Caco-2 (cell line): ENCODE measurements around the gene DSE. TPM values are rescaled to one million over a fixed set of nuclear protein-coding genes. Genes with fewer than 3 reads are reported as not detected.

ENCODE experiments used
- BruUV-seq: library from RNA; stranded (reverse); fragments of 400-500 nt; replicated peaks from 2 replicates; lab custom pipeline; 2021; lab: Mats Ljungman, UMichigan
- CTCF ChIA-PET: fragments of 300-600 bp; sonication (Branson Sonifier 250); formaldehyde crosslinking; loops from one replicate; lab custom pipeline; 2022; ENCODE audit warnings: antibody characterized with exemption; lab: Charles Lee
- POLR2A ChIA-PET: fragments of 300-600 bp; sonication (Branson Sonifier 250); formaldehyde crosslinking; loops from one replicate; lab custom pipeline; 2022; ENCODE audit warnings: antibody characterized with exemption; lab: Charles Lee
- DNase-seq, 2 experiments: peaks; one replicate each; pipeline versions ENCODE4 v3.0.0 to v3.0.0-alpha.2; 2020 to 2022
- H3K27me3 ChIP-seq: replicated peaks from 2 replicates; pipeline ENCODE4 v1.6.0; 2011; ENCODE audit warnings: low read length; ENCODE audit not compliant: control insufficient read depth, insufficient read depth
- H3K36me3 ChIP-seq: 2 replicates; pipeline ENCODE4 v1.5.1; 2011; ENCODE audit warnings: low read length; ENCODE audit not compliant: control insufficient read depth, insufficient read depth
- H3K4me1 ChIP-seq: fragments of 250-450 bp; sonication (Bioruptor Pico); 2 replicates; pipeline ENCODE4 v1.5.1; 2020; ENCODE audit warnings: mild to moderate bottlenecking
- H3K4me3 ChIP-seq: 2 replicates; pipeline ENCODE4 v1.5.1; 2011; ENCODE audit warnings: low read depth, mild to moderate bottlenecking, control low read depth, low read length
- H3K9me3 ChIP-seq: fragments of 250-450 bp; sonication (Bioruptor Pico); 2 replicates; pipeline ENCODE4 v1.5.1; 2020; ENCODE audit warnings: mild to moderate bottlenecking, moderate library complexity
- H3K27ac Mint-ChIP-seq: one replicate; pipeline ENCODE4 v1.8.0; 2022; ENCODE audit warnings: mixed read lengths; ENCODE audit not compliant: unreplicated experiment
- H3K27me3 Mint-ChIP-seq: one replicate; pipeline ENCODE4 v1.8.0; 2022; ENCODE audit warnings: mixed read lengths; ENCODE audit not compliant: insufficient read depth, unreplicated experiment
- H3K36me3 Mint-ChIP-seq: one replicate; pipeline ENCODE4 v1.8.0; 2022; ENCODE audit warnings: mild to moderate bottlenecking, mixed read lengths; ENCODE audit not compliant: insufficient read depth, unreplicated experiment
- H3K4me1 Mint-ChIP-seq: one replicate; pipeline ENCODE4 v1.8.0; 2022; ENCODE audit warnings: low read depth, mixed read lengths; ENCODE audit not compliant: unreplicated experiment
- H3K4me3 Mint-ChIP-seq: one replicate; pipeline ENCODE4 v1.8.0; 2022; ENCODE audit warnings: mild to moderate bottlenecking, moderate library complexity, mixed read lengths; ENCODE audit not compliant: unreplicated experiment
- H3K9me3 Mint-ChIP-seq: one replicate; pipeline ENCODE4 v1.8.0; 2022; ENCODE audit warnings: mixed read lengths; ENCODE audit not compliant: unreplicated experiment
- CTCF ChIP-seq, 2 experiments: fragments of 200-600 bp in 1 of 2; IDR thresholded peaks; 1 replicate in 1 of 2; 2 replicates in 1 of 2; pipeline versions ENCODE4 v1.5.1 to v1.8.0; 2011 to 2022; ENCODE audit warnings: antibody characterized with exemption in 1 of 2, control low read depth in 1 of 2, inconsistent platforms in 1 of 2, low read depth in 1 of 2, low read length in 1 of 2, mild to moderate bottlenecking in 1 of 2, moderate library complexity in 1 of 2; ENCODE audit not compliant: insufficient read depth in 1 of 2, severe bottlenecking in 1 of 2, unreplicated experiment in 1 of 2
- intact Hi-C: fragments of 100-400 bp; cut with micrococcal nuclease; formaldehyde crosslinking; loops from one replicate; pipeline ENCODE4 v1.10.0; 2022; ENCODE audit not compliant: unreplicated experiment
- total RNA-seq: library from RNA; stranded (reverse); gene quantifications from 2 replicates; pipeline ENCODE4 v1.2.3, GENCODE V29; 2022

Gene DSE
- total RNA-seq, 1 experiment from 2014 or later, result 2.8 TPM

GRCh38 chr6:116359131-116359530 is 11.6 kb upstream of the DSE start:
- H3K27me3 Mint-ChIP-seq, result peaks cover 2% of the 10 kb centered on the region
- intact Hi-C loops, result no loop called here
- ChIA-PET POLR2A (no interaction called here), CTCF (no interaction called here)
- Histone ChIP-seq H3K4me1 (no peaks in the 10 kb centered on the region), H3K9me3 (no peaks in the 10 kb centered on the region), H3K4me3 (no peak overlapping the region), H3K27me3 (no peaks in the 10 kb centered on the region), H3K36me3 (no peaks in the 10 kb centered on the region)
- H3K4me1 Mint-ChIP-seq, result no peaks in the 10 kb centered on the region
- no peak for TF ChIP-seq CTCF (IDR thresholded peaks at IDR 0.05; ENCODE audit: insufficient read depth in 1 of 2, low read depth in 1 of 2, low read length in 1 of 2, severe bottlenecking in 1 of 2, unreplicated experiment in 1 of 2)
- BruUV-seq, result no TSS peak
- no peak overlapping the region for H3K27ac Mint-ChIP-seq
- no peaks in the 10 kb centered on the region for H3K36me3 Mint-ChIP-seq
- no peaks in the 10 kb centered on the region for H3K9me3 Mint-ChIP-seq
- no peak for DNase-seq
- no peak overlapping the region for H3K4me3 Mint-ChIP-seq

GRCh38 chr6:116359835-116360234 is 10.9 kb upstream of the DSE start:
- DNase-seq, result no peak
- no TSS peak for BruUV-seq
- no peaks in the 10 kb centered on the region for H3K4me1 Mint-ChIP-seq
- Histone ChIP-seq H3K4me3 (no peak overlapping the region), H3K4me1 (no peaks in the 10 kb centered on the region), H3K27me3 (no peaks in the 10 kb centered on the region), H3K36me3 (no peaks in the 10 kb centered on the region), H3K9me3 (no peaks in the 10 kb centered on the region)
- intact Hi-C loops, result no loop called here
- POLR2A ChIA-PET, result no interaction called here
- peaks cover 2% of the 10 kb centered on the region for H3K27me3 Mint-ChIP-seq
- CTCF ChIA-PET, result no interaction called here
- no peak for TF ChIP-seq CTCF (IDR thresholded peaks at IDR 0.05; ENCODE audit: insufficient read depth in 1 of 2, low read depth in 1 of 2, low read length in 1 of 2, severe bottlenecking in 1 of 2, unreplicated experiment in 1 of 2)
- no peak overlapping the region for H3K27ac Mint-ChIP-seq
- no peaks in the 10 kb centered on the region for H3K36me3 Mint-ChIP-seq
- H3K9me3 Mint-ChIP-seq, result no peaks in the 10 kb centered on the region
- H3K4me3 Mint-ChIP-seq, result no peak overlapping the region

- Mint-ChIP-seq H3K9me3 (no peaks in the 10 kb centered on the region), H3K27ac (no peak overlapping the region), H3K36me3 (no peaks in the 10 kb centered on the region), H3K27me3 (peaks cover 8% of the 10 kb centered on the region), H3K4me3 (no peak overlapping the region), H3K4me1 (no peaks in the 10 kb centered on the region)
- no peaks in the 10 kb centered on the region for H3K9me3 ChIP-seq
- no peak for TF ChIP-seq CTCF (IDR thresholded peaks at IDR 0.05; ENCODE audit: insufficient read depth in 1 of 2, low read depth in 1 of 2, low read length in 1 of 2, severe bottlenecking in 1 of 2, unreplicated experiment in 1 of 2)
- H3K27me3 ChIP-seq, result no peaks in the 10 kb centered on the region
- intact Hi-C loops, result no loop called here
- DNase-seq, result no peak
- no TSS peak for BruUV-seq
- ChIA-PET CTCF (no interaction called here), POLR2A (no interaction called here)
- H3K36me3 ChIP-seq, result no peaks in the 10 kb centered on the region
- no peaks in the 10 kb centered on the region for H3K4me1 ChIP-seq
- H3K4me3 ChIP-seq, result no peak overlapping the region
Measured at GRCh38 chr6:116362276-116362675, 8.5 kb upstream of the DSE start.
